ENCODE measurements around the gene FOXI1. TPM values are rescaled to one million over a fixed set of nuclear protein-coding genes. Genes with fewer than 3 reads are reported as not detected.

The FOXI1 gene
- total RNA-seq, 4 donors from 2014 or later, result not detected

DNA sequence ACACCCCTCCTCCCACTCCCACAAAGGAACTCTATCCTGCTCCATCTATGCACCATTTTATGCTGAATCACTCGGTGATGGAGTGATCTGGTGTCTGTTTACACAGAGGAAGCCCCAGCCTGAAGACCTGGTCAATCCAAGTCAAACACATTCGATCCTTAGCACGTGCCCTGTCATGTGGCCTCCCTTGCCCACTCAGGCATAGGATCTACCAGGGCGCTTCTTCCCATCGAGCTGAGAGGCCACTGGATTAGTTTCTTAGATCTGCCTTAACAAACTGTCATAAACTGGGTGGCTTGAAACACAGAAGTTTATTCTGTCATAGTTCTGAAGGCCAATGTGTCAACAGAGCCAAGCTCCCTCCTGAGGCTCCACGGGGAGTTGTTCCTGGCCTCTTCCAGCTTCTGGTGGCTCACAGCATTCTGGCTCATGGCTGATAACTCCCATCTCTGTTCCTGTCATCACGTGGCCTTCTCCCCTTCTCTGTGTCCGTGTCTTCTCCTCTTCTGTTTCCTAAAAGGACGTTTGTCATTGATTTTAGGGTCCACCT is 34.2 kb downstream of the FOXI1 start:
- TF ChIP-seq, protein P1, sequence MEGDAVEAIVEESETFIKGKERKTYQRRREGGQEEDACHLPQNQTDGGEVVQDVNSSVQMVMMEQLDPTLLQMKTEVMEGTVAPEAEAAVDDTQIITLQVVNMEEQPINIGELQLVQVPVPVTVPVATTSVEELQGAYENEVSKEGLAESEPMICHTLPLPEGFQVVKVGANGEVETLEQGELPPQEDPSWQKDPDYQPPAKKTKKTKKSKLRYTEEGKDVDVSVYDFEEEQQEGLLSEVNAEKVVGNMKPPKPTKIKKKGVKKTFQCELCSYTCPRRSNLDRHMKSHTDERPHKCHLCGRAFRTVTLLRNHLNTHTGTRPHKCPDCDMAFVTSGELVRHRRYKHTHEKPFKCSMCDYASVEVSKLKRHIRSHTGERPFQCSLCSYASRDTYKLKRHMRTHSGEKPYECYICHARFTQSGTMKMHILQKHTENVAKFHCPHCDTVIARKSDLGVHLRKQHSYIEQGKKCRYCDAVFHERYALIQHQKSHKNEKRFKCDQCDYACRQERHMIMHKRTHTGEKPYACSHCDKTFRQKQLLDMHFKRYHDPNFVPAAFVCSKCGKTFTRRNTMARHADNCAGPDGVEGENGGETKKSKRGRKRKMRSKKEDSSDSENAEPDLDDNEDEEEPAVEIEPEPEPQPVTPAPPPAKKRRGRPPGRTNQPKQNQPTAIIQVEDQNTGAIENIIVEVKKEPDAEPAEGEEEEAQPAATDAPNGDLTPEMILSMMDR (IDR thresholded peaks at IDR 0.05; ENCODE audit: low read depth), result no peak

DNA sequence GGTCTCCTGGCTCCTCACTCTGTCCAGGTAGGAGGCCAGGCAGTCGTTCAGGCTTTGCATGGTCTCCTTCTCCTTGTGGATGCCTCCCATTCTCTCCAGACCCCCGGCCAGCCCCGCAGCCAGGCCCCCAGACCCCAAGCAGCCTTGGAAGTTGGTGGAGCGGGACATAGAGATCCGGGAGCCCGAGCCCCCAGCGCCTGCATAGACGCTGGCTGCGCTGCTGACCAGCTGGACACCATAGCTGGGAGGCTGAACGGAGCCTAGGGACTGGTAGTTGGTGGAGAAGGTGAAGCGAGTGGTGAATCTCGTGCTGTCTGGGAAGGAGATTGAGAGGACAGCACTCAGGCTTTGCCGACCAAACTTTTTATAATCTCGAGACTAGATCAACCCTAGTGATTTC is 35.9 kb downstream of the FOXI1 start:
- TF ChIP-seq, protein P1 (IDR thresholded peaks at IDR 0.05; ENCODE audit: low read depth), result no peak

DNA sequence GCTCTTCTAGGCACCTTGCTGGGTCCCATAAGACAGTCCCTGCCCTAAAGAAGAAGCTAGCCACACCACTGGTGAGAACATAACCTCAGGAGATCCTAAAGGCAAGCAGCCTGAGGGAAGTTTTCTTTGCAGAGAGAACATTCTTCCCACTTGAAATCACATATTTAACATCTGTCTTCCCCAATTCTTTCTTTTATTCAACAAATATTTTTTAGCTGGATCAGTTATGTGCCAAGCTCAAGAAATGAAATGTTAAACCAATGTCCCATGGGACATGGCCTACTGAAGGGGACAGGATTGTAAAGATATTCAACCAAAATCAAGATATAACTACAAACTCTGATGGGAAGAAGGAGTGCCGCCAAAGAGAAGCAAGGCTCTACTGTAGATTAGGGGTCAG is 36.5 kb downstream of the FOXI1 start:
- TF ChIP-seq, protein P1 (IDR thresholded peaks at IDR 0.05; ENCODE audit: low read depth), result no peak

DNA sequence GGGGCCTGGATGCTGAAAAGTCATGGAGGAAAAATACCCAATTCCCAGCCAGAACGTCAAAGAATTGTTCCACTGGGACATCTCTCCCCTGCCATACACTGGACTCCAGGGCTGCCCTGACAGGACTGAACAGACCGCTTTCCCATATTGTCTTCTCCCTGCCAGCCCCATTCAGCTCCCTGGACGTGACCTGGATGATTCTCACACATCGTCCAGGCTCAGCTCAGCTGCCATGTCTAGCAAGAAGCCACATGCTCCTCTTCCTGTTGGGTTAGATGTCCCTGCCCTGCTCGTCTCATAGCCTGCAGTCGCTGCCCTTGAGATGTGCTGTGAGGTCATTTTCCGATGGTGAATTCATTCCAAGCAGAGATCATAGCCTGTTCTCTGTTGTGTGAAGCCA is 37.4 kb downstream of the FOXI1 start:
- TF ChIP-seq, protein P1 (IDR thresholded peaks at IDR 0.05; ENCODE audit: low read depth), result no peak

DNA sequence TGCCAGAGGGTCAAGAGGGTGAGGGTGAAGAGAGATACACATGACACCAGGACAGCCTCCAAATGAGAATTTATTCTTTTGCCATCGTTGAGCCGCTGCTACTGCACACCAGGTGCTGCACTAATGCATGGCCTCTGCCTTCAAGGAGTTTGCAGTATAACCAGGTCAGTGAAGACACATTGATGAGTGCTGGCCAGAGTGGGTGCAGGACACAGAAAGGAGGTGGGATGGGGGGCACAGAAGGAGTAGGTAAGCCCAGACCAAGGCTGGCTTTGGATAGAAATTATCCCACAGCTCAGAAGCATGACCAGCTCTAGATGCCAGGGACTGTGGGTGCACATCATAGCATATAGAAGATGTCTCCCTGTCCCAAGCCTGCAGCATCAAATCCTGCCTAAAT is 38.0 kb downstream of the FOXI1 start:
- TF ChIP-seq, protein P1 (IDR thresholded peaks at IDR 0.05; ENCODE audit: low read depth), result no peak

DNA sequence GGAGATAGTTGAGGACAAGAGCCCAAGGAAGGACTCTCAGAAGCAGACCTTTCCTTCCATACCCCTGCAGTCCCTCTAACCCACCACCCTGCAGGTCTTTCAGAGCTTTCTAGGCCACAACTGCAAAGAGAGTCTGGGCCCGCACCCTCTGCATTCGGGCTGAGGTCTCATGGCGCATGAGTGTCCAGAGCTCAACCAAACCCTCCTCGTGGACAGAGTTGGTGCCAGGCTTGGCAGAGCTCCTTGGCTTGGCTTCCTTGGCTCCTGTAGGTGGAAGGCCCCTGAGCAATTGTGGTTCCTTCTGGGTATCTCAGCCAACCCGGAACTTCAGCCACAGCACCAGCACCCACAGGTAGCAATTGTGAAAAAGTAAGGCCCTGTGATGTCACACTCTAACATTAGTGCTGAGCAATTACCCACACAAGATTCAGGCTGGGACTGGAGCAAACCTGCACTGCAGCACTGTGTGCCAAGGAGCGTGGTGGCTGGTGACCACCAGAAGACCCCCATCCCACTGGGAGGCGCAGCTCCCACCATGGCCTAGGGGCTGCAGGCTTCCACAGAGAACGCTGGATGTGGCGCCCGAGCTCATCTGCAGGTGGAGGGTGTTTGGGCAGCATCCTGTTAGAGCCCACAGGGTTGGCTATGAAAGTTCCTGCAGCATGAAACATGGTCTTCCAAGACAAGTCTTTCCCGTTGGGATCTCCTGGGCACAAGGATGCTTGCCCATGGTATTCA is 38.8 kb downstream of the FOXI1 start:
- TF ChIP-seq, protein P1 (IDR thresholded peaks at IDR 0.05; ENCODE audit: low read depth), result no peak

DNA sequence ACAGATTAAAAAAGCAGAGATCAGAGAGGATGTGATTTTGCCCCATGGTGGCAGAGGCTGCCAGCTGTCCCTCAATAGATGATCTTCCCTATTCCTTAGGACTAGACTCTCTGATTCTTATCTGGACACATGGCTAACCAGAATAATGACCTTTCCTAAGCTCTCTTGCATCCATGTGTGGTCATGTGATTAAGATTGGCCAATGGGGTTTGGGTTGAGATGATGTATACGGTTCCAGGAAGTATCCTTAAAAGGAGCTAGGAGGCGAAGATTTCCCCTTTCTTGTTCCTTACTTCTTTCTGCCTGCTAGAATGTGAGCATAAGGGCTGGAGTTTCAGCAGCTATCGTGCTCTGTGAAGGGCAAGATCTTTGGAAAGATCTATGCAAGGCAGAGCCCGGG is 39.8 kb downstream of the FOXI1 start:
- TF ChIP-seq, protein P1 (IDR thresholded peaks at IDR 0.05; ENCODE audit: low read depth), result no peak

Measured in subcutaneous adipose tissue (tissue), 4 donors.